Skin epidermis (tissue), 12 donors: Measurements from ENCODE around the gene CORO2B.

Experiments
- H3K27ac ChIP-seq, 21 experiments: fragments of 200-600 bp; sonication (generic) in 11 of 21; one replicate each; pipeline ENCODE4 v1.5.0; 2020; ENCODE audit warnings: mild to moderate bottlenecking in 3 of 21, inconsistent platforms in 2 of 21, moderate library complexity in 2 of 21
- H3K4me3 ChIP-seq, 7 experiments: fragments of 200-600 bp; sonication (generic) in 2 of 7; one replicate each; pipeline ENCODE4 v1.5.0; 2020; ENCODE audit warnings: inconsistent platforms in 2 of 7, mild to moderate bottlenecking in 2 of 7, moderate library complexity in 1 of 7

Gene CORO2B

DNA sequence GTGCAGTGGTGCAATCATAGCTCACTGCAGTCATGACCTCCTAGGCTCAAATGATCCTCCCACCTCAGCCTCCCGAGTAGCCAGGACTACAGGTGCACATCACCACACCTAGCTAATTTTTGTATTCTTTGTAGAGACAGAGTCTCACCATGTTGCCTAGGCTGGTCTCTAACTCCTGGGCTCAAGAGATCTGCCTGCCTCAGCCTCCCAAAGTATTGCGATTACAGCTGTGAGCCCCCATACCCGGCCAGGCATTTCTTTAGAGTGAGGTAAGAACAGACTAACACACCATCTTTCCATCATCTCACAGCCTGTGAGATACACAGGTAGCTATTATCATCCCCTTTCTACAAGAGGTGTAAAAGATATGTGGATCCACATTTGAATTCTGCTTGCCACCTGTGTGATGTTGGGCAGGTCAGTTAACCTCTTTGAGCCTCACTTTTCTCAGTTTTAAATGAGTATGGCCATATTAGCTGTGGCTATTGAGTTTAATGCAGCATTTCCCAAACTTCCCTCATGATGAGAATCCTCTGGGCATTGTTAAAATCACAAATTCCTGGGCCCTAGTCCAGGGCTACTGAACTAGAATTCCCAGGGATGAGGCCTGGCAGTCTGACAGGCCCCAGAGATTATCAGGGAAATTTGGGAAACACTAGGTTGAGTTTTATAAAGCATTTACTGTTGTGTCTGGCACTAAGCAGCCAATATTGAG lies 195.9 kb downstream of the CORO2B start:
- H3K4me3 ChIP-seq: no peak overlapping the region

DNA sequence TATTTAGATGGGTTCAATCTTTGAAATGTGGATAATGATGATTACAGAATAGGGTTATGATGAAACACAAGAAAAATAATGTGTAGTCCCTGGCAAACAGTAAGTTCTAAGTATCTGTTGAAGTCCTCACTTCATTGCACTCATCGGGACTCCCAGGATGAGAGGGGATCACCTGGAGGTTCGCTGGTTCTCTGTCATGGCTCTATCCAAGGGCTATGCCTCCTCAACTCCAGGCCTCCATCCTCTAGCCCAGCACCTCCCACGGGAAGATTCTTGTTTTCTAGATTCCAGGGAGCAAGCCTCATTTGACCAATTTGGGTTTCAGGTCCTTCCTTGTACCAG lies 196.4 kb downstream of the CORO2B start:
- Histone ChIP-seq H3K27ac (peak overlapping the region in 7 of 21 experiments; percentile 14 to 56 (median 34)), H3K4me3 (no peak overlapping the region)

More for the DNA sequence above, 195.9 kb downstream of the CORO2B start:
- H3K27ac ChIP-seq: peak overlapping the region in 5 of 21 experiments; percentile 9 to 39 (median 21)

GRCh38 chr15:68775671-68776476 lies 197.1 kb downstream of the CORO2B start:
- peak overlapping the region in 6 of 21 experiments; percentile 21 to 56 (median 44) for H3K27ac ChIP-seq

DNA sequence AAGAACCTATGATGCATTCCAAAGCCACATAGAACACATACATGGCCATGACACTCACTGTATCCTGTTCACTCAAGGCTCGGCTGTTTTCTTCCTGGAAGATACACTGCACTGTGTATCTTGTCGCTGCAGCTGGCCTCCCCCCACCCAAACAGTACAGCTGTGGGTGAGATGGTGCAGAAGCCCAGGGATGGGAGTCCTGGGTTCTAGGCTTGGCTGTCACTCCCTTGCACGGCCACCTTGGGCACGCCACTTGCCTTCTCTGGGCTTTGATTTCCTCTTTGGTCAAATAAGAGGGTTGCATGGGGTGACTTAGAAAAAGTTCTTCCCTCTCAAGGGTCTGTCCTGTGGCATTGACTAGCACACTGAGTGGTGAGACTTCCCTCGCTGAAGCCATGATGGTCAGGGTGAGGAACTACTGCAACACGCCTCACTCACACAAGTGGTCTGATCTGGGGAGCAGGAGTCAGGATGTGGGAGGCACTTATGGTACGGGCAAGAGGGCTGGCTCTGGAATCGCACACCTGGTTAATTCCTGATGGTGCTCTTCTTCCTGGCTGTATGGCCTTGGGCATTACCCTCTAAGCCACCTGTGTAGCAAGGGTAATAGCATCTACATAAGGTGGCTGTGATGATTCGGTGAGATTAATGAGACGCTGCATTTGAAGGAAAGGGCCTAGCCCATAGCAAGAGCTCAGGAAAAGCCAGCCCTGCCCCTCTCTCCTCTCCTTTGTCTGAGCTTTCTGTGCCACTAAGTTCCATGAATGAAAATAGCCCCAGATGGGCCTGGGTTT lies 197.9 kb downstream of the CORO2B start:
- H3K4me3 ChIP-seq: no peak overlapping the region
- H3K27ac ChIP-seq: peak overlapping the region in 3 of 21 experiments; percentile 30 to 53 (median 40)

More at GRCh38 chr15:68775671-68776476, 197.1 kb downstream of the CORO2B start:
- no peak overlapping the region for H3K4me3 ChIP-seq
